Measurements from ENCODE around the gene GTPBP6.

DNA sequence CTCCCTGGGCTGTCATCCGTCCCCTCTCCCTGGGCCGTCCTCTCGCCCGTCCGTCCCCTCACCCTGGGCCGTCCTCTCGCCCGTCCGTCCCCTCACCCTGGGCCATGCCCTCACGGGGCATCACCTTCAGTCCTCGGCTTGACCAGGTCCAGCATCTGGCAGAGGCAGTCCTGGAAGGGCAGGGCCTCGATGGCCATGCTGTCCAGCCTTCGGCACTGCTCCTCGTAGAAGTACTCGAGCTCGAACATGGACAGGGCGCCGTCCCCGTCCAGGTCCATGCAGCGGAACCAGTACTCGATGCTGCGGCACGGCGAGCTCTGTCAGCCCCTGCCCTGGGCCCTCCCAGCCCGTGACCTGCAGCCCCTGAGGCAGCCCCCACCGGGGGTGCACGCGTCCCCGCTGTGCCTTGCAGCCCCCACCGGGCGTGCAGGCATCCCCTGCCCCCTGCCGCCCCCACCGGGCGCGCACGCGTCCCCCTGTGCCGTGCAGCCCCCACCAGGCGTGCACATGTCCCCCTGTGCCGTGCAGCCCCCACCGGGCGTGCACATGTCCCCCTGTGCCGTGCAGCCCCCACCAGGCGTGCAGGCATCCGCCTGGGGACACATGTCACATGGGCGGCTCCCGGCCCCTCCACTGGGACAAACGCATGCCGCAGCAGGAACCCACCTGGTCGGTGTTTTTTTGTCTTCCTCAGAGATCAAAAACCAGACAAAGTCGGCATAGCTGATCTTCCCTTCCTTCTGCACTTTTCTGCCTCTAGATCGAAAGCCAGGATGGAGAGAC is 22.2 kb upstream of the GTPBP6 start:
- TF ChIP-seq CTCF (IDR thresholded peaks at IDR 0.05) = no peak
- no peak for TF ChIP-seq POLR2AphosphoS5 (IDR thresholded peaks at IDR 0.05; ENCODE audit: low read depth, low read length)

Measured in Panc1 (cell line).